Fibroblast of the aortic adventitia (primary cell): ENCODE data around the gene CEP135. TPM values are rescaled to one million over a fixed set of nuclear protein-coding genes. Genes with fewer than 3 reads are reported as not detected.
A peak's percentile ranks its signal among the peaks of the same experiment; 100 is the strongest.
"Not testable (repeated sequence)": the region's sequence is repeated elsewhere in the genome, so short reads cannot be mapped to it uniquely, and the experiment has no call there.

ENCODE experiments used
- DNase-seq: peaks from one replicate; pipeline ENCODE4 v3.0.0-alpha.2; 2010; ENCODE audit warnings: low read depth
- H3K4me3 ChIP-seq: 2 replicates; pipeline ENCODE4 v1.5.1; 2011; ENCODE audit warnings: low read depth, mild to moderate bottlenecking, control low read depth, low read length, moderate library complexity
- total RNA-seq: library from RNA; depleted of rRNA; stranded (reverse); fragments of >200 nt; gene quantifications from 2 replicates; pipeline ENCODE4 v1.2.3, GENCODE V29; 2012; ENCODE audit warnings: low replicate concordance
- TF ChIP-seq, protein P1 (sequence below): IDR thresholded peaks from 2 replicates; pipeline ENCODE4 v1.5.1; 2011; ENCODE audit warnings: mild to moderate bottlenecking, low read length, control low read depth, inconsistent platforms; ENCODE audit not compliant: insufficient read depth

Gene CEP135
- total RNA-seq, 1 donor, result 15.6 TPM

DNA sequence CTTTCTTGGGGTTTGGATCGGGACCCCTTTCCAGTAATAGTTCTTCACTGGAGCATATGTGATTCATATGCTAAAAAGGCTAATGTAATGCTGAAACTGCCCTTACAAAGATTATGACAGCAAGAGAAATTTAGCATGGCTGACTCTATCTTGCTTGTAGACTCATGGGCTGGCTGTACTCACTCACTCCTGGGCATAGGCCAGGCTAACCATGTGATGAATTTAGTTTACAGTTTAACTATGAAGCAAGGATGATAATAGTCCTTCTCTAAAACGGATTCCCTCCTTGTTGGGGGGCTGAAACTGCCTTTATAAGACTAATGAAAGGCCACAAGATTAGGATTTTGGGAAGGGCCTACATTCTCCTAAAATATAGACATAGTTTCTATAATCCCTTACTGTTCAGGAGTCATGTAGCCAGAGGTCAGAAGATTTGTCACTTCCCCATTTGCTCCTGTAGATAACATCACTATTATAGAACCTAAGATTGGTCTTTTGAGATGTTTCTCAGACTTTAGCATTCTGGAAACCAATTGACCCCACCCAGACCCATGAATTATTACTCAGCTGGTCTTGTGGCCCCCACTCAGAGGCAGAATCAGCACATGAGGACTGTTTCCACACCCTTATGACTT is 20.8 kb upstream of the CEP135 start:
- TF ChIP-seq, protein P1, sequence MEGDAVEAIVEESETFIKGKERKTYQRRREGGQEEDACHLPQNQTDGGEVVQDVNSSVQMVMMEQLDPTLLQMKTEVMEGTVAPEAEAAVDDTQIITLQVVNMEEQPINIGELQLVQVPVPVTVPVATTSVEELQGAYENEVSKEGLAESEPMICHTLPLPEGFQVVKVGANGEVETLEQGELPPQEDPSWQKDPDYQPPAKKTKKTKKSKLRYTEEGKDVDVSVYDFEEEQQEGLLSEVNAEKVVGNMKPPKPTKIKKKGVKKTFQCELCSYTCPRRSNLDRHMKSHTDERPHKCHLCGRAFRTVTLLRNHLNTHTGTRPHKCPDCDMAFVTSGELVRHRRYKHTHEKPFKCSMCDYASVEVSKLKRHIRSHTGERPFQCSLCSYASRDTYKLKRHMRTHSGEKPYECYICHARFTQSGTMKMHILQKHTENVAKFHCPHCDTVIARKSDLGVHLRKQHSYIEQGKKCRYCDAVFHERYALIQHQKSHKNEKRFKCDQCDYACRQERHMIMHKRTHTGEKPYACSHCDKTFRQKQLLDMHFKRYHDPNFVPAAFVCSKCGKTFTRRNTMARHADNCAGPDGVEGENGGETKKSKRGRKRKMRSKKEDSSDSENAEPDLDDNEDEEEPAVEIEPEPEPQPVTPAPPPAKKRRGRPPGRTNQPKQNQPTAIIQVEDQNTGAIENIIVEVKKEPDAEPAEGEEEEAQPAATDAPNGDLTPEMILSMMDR, result no peak
- peak; percentile 45 for DNase-seq
- H3K4me3 ChIP-seq, result no peak overlapping the region

DNA sequence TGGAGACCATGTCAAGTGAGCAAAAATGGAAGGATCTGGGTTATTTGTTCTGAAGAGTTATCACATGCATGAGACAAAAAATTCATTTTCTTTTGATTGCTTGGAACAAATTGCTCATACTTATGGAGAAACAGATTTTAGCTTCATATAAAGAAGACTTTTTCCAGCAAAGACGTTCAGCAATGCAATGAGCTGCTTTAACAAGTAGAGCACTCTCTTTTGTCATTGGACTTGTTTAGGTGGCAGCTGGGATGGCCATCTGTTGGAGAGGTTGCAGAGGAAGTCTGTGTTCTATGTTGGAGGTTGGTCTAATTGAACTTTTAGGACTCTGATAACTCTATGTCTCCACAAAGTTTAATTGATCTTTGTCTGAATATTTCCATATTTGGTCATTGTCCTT is 19.9 kb upstream of the CEP135 start:
- no peak overlapping the region for H3K4me3 ChIP-seq
- no peak for DNase-seq
- TF ChIP-seq, protein P1, result no peak

DNA sequence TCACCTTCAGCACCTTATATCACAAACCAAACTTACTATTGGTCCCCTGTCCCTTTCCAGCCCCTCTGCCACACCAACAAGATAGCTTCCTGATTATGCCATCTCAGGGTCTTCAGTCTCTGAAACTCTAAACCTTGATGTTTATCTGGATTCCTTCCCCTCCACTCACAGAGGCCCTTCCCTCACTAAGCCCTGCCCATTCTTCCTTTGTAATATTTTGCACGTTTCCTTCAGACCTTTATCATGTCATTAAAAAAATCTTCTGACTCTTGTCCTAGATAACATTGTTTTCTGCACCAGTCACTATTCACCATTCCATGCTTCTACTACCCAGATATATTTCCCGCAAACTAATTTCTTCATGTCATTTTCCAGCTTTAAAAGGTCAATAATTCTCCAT is 17.7 kb upstream of the CEP135 start:
- TF ChIP-seq, protein P1, result no peak
- H3K4me3 ChIP-seq, result no peak overlapping the region
- DNase-seq, result no peak

DNA sequence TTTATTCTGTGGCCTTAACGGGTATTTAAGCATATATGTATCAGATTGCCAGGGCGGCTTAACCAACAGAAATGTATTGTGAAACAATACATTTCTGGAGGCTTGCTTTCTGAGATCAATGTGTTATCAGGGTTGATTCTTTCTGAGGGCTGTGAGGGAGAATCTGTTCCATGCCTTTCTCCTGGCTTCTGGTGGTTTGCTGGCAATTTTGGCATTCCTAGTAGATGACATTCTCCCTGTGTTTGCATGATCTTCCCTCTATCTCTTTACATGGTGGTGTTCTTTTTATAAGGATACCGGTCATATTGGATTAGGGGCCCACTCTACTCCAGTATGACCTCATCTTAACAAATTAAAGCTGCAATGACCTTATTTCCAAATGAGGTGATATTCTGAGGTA is 16.9 kb upstream of the CEP135 start:
- no peak overlapping the region for H3K4me3 ChIP-seq
- TF ChIP-seq, protein P1, result no peak
- peak; percentile 41 for DNase-seq

DNA sequence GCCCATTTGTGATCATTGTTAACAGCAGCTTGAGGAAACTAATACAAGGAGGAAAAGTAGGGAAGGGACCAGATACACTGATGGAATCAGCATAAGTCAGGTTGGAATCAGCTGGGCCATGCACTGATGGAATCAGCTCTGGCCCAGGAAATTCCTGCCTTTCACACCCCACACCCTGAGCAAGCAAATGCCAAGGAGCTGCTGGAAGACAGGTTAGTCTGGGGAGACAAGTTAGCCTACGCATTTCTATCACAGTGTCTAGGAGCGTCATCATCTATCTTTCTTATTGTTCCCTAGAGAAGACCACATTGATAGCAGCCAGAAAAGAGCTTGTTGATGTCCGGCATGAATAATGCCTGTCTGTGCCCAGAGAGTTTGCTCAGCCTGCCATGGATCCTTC is 16.2 kb upstream of the CEP135 start:
- H3K4me3 ChIP-seq, result no peak overlapping the region
- no peak for DNase-seq
- TF ChIP-seq, protein P1, result no peak

DNA sequence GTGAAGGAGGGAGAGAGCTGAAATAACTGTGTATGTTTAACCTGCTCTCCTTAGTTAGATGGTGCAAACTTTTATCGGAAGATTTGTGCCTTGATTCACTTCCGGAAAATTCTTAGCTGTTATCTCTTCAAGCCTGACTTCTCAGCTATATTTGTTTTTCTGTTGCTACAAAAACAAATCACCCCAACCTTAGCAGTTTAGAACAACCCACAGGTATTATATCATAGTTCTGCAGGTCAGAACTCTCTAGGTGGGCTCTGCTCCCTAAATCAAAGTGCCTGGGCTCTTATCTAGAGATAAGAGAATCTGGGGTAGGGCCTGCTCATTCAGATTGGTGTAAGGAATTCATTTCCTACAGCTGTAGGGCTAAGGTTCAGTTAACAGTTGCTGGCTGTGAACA is 15.1 kb upstream of the CEP135 start:
- TF ChIP-seq, protein P1, result no peak
- DNase-seq, result no peak
- no peak overlapping the region for H3K4me3 ChIP-seq

DNA sequence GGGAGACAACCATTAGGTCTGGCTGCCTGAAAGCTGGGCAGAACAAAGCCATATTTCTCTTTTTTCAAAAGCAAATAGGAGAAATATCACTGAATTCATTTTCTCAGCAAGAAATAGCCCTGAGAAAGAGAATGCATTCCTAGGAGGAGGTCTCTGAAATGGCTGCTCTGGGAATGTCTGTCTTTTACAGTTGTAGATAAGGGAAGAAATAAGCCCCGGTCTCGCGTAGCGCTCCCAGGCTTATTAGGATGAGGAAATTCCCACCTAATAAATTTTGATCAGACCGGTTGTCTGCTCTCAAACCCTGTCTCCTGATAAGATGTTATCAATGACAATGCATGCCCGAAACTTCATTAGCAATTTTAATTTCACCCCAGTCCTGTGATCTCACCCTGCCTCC is 12.8 kb upstream of the CEP135 start:
- not testable (repeated sequence) for DNase-seq, H3K4me3 ChIP-seq
